Cardiac muscle cell (in vitro differentiated cells and primary cell): ENCODE results near the gene NBAS. TPM values are rescaled to one million over a fixed set of nuclear protein-coding genes. Genes with fewer than 3 reads are reported as not detected.

Experiments
- DNase-seq, 2 donors: peaks; one replicate each; pipeline versions ENCODE4 v3.0.0 to v3.0.0-alpha.2; 2010 to 2017; ENCODE audit warnings: low read depth in 1 of 2, low spot score in 1 of 2
- H3K27ac ChIP-seq: fragments of 200-600 bp; sonication (generic); 2 replicates; pipeline ENCODE4 v1.5.1; 2016
- H3K27me3 ChIP-seq: fragments of 200-600 bp; sonication (generic); 2 replicates; pipeline ENCODE4 v1.6.0; 2016; ENCODE audit warnings: control low read depth
- H3K36me3 ChIP-seq: fragments of 200-600 bp; sonication (generic); 2 replicates; pipeline ENCODE4 v1.5.1; 2016; ENCODE audit warnings: control low read depth
- H3K4me1 ChIP-seq: fragments of 200-600 bp; sonication (generic); 2 replicates; pipeline ENCODE4 v1.8.1; 2017; ENCODE audit warnings: low read depth, mild to moderate bottlenecking, mixed run types
- H3K4me3 ChIP-seq: fragments of 200-600 bp; sonication (generic); 2 replicates; pipeline ENCODE4 v1.5.1; 2016; ENCODE audit warnings: mild to moderate bottlenecking
- H3K9me3 ChIP-seq: fragments of 200-600 bp; sonication (generic); 2 replicates; pipeline ENCODE4 v1.5.1; 2017; ENCODE audit warnings: low read depth, mild to moderate bottlenecking, control low read depth
- CTCF ChIP-seq: IDR thresholded peaks from 2 replicates; pipeline ENCODE4 v1.5.1; 2012; ENCODE audit warnings: low read depth, mild to moderate bottlenecking, low read length
- polyA plus RNA-seq: library from polyadenylated mRNA; unstranded; fragments of >200 nt; fragmentation: Nextera tagmentation; extraction: Ambion mirVana; gene quantifications from 2 replicates; pipeline ENCODE4 v1.2.1, GENCODE V29; 2016
- total RNA-seq: library from RNA; depleted of rRNA; stranded (reverse); fragments of >200 nt; gene quantifications from 2 replicates; pipeline ENCODE4 v1.2.3, GENCODE V29; 2016

NBAS gene
- total and polyA plus RNA-seq, 2 experiments from 2014 or later: 32.4 to 74.8 TPM

DNA sequence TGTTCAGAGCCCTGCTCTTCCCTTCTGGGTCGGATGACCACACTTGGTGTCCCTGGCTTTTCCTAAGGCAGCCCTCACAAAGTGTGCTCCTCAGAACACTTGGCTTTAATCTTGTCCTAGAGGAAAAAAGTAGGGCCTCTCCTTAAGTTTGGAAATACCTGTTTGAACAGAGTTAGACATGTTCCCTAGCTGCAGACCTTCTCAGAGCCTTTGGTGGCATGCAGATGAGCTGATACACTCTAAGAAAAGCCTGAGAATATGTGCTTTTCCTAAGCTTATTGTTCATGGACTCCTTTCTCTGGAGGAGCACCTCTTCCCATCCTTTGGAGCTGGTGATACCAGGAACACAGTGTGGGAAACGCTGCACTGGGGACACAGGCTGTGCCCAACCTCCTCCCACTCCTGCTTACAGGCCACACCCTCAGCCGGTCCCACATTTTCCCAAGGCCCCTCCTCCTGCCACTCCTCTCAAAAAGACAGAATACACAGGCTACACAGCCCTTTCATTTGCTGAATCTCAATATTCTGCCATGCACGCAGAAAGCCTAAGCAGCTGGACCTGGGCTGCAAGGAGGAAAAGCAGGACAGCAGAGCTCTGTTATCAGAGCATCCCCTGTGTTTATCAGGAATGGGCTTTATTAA lies 443.6 kb downstream of the NBAS start:
- Histone ChIP-seq H3K27me3 (no peaks in the 10 kb centered on the region), H3K4me1 (peaks cover 6% of the 10 kb centered on the region), H3K9me3 (no peaks in the 10 kb centered on the region), H3K4me3 (no peak overlapping the region), H3K36me3 (no peaks in the 10 kb centered on the region), H3K27ac (no peak overlapping the region)
- no peak for TF ChIP-seq CTCF
- no peak for DNase-seq

Other genes starting within 250 kb of the NBAS start
- 37.5 and 37.9 TPM in 2 replicates for gene DDX1, start 30.5 kb upstream of the NBAS start, total RNA-seq
- gene DDX1, start 30.5 kb upstream of the NBAS start, polyA plus RNA-seq: 109 and 114 TPM in 2 replicates